HG03354 (cell line): ENCODE data around the gene LRP3.

ENCODE experiments used
- ATAC-seq: cut with Tn5 transposase; IDR thresholded peaks from one replicate; pipeline ENCODE4 v1.9.1; 2021; ENCODE audit warnings: mild to moderate bottlenecking; ENCODE audit not compliant: unreplicated experiment, poor library complexity, severe bottlenecking

LRP3 gene

DNA sequence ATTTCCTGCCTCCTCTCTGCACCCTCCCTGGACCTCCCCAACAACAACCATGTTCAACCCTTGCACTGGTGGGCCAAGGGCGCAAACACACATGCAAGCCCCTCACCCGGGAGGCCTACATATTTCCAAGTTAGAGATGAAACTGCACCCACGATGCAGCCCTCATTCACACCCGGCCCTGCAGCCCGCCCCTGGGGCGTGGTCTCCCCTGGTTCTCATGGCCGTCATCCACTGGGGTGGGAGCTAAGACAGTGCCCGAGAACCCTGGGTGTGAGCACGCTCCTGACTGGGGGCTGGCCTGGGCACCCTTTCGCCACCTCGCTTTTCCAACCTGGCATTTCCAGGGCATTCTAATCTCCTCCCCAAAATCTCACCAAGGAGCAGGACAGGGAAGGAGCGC, 38.5 kb downstream of the LRP3 start:
- ATAC-seq = no peak

DNA sequence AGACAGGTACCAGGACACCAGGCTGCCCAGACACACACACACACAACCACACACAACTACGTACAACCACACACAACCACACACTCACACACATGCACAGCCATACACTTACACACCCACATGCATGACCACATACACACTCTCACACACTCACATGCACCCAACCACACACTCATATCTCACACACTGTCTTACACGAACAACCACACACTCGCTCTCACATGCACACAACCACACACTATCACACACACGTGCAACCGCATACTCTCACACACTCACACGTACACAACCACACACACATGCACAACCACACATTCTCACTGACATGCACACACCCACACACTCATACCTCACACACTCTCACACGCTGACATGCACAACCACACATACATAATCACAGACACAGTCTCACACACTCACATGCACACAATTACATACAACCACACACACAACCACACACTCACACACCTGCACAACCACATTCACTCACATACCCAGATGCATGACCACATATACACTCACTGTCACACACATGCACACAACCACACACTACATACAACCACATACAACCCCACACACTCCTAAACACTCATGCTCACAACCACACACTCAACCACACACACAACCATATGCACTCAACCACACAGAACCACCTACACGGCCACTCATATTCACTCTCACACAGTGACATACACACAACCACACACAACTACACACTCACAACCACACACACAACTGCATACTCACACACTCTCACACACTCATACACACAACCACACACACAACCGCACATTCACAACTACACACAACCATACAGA, 39.1 kb downstream of the LRP3 start:
- ATAC-seq = no peak

DNA sequence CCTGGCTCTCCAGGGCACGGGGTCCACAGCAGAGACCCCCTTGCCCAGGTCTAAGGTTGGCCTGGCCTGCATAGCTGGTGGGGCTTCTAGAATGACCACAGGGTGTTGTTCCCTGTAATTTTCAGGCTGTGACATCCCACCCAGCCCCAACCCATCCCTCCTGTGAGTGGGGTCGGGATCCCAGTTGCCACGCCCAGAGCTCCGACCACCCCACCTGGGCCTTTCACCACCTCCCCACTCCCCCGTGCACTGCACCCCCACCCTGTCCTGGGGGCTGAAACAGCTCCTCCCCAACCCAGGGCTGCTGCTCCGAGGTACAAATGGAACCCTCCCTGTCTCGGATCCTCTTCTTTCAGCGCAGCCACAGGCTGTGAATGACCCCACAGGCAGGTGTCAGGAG, 40.0 kb downstream of the LRP3 start:
- ATAC-seq = no peak

DNA sequence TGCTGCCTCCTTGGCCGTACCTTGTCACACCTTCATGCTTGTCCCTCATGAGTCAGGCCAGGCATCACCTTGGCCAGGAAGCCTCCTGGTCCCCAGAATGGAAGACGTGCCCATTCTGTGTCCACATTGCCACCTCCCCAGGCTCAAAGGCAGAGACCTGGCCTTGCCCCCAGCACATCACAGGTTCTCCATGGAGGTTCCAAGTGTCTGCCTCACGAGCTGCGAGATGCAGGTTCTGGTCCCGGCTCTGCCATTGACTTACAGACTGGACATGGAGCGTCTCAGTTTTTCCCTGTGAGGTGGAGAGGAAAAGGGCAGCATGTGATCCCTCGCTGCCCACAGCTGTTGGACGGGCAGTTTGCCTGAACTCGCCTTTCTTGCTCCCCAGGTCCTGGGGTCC, 40.6 kb downstream of the LRP3 start:
- ATAC-seq = no peak

DNA sequence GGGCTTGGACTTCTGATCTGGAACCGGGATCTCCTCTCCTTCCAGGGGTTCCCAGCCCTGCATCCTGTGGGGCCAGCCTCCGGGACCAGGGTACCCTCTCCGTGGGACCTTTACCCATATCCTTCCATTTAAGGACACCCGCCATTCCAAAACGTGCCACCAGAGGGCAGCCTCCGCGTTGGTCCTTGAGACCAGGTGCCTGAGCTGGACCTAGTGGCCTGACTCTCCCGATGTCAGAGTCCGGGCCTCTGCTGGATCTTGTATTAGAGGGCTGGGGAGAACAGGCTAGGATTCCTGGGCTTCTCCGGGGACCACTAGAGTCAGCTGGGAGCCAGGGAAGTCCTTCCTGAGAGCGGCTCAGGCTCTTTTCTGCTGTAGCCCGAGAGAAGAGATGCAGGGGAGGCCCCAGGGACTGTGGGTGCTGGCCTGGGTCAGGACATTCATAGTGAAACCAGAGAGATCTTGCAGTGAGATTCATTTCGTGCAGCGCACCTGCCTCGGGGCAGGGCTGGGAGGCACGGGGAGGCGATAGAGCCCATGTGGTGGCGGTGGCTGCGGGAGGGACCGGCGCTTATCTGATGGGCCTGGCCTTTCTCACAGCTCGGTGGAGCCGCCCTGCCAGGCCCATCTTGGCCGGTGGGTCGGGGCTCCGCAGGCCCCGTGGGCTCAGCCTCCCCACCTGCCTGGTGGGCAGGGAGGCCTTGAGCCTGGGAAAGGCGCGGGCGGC, 41.3 kb downstream of the LRP3 start:
- ATAC-seq = peak; percentile 91

DNA sequence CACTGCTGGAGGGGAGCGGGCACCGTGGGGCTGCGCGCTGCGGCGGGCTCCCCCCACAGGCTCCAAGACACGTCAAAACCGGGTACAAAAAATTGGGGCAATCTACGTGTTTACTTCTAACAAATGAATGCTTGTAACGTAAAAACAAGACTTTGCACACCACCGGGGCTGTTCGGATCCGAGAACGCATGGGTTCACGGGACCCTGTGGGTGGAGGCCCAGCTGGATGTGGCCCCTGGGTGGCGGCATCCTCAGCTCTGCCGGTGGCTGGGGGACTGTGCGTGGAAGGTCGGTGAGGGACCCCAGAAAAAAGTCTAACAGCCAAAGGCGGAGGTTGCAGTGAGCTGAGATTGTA, 41.8 kb downstream of the LRP3 start:
- no peak for ATAC-seq

DNA sequence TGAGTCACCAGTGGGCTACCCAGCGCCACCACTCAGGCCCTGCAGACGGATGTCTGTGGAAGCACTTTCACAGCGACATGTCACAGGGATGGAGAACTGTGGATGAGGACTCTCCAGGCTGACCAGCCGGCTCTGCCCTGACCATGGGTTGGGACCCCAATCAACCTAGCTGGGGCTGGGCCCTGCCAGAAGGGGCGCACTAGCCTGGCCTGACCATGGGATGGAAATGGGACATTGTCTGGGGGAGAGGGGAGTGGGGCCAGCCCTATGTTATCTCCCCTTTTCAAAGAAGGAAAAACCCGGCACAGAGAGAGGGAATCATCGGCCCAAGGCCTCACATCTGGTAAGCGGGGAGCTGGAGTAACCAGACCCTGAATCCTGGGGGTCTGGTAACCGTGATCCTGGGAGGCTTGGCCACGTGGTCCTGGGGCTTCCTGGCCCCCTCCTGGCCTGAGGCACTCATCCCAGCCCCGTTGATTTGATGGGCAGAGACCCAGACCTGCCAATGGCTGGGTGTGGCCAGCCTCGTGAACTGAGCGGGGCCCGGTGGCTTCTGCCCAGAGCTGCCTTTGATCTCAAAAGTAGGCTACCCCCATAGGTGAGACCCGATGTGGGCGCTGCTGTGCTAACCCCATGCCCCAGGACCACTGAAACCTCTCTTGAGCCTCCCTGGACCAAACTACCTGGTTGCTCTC, 42.7 kb downstream of the LRP3 start:
- ATAC-seq = no peak

DNA sequence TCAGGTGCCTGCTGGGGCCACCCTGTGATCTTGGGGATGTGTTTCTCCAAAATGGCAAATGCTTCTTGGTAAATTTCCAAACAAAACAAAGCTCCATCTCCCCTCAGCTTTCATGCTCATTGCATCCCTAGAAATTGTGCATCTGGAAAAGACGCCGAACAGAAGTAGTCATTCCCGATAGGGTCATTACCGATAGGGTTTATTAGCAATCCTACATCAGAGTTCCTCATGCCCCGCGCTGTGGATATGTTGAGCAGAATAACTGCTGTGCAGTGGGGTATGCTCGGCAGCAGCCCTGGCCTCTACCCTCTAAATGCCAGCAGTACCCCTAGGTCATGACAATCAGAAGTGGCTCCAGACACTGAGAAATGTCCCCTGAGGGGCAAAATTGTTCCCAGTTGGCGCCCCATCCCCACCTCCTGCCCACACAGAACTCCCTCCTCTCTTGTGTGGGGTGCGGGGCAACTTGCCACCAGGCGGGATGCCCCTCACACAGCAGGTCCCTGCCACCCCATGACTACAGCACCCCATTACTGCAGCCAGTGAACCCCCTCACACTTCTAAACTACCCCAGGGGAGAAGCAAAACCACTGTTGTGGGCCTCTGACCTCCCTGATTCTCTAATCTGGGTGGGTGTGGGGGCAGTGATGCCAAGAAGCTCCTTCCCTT, 44.5 kb downstream of the LRP3 start:
- ATAC-seq = no peak

DNA sequence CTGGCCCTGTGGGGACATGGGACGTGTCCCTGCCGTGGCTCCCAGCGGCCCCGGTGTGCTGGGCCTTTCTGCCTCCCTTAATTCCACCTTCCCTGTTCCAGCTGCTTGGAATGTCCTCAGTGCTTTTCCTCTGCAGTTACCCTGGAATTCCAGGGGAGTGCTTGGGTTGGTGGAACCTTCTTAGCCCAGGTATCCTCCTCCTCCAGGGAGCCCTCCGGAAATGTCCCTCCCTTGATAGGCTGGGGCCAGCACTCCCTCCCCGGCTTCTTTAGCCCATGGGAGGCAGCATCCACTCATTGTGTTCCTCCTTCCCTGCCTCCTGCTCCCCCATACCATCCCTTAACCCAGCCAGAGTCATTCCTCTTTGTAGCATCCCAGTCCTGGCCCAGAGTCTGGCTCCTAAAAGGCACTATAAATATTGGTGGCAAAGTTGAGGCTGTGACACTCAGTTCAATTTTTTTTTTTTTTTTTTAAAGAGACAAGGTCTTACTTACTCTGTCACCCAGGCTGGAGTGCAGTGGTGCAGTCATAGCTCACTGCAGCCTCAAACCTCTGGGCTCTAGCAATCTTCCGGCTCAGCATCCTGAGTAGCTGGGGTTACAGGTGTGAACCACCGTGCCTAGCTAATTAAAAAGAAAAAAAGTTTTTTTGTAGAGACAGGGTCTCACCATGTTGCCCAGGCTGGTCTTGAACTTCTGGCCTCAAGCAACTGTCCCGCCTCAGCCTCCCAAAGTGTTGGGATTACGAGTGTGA, 45.3 kb downstream of the LRP3 start:
- ATAC-seq = no peak

DNA sequence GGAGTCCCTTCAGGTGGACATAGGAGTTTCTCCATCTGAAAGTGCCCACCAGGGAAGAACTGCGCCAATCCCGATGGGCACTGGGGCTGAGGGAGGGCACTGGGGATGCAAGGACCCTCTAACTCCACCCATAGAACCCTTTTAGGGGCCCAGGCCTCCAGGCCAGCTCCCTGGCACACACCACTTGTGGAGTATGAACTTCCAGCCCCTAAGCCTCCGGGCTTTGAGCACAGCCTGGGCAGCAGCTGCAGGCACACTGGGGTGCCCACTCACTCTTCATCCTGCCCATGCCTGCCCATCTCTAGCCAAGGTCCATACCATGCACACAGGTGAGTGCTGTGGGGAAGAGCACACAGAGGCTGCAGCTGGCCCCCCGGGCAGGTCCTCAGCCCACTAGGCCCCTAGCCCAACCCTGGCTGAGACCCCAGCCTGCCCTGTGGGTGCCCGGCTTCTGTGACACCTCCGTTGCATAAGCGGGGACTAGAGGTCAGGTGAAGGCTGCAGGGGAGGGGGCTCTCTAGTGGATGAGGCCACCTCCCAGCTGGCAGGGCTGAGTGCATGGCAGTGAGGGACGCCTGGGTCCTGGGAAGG, 46.1 kb downstream of the LRP3 start:
- ATAC-seq = no peak

DNA sequence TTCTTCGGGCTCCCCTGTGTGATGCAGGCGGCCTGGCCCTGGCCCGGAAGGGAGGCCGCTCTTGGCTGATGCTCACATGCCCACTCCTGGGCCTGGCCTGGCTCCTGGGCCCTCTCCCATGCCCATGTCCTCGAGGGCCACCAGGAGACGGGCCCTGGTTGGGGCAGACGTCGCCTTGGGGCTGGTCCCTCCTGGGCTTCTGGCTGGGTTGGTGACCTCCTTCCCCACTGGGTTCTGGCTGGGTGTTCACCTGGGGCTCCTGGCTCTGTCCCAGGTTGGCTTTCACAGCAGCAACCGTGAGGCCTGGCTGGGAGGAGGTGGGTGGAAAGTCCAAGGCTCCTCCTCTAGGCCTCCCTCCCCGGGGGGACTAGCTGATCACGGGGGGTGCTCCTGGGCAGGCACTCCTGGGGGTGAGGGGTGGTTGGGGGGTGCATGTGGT, 47.0 kb downstream of the LRP3 start:
- no peak for ATAC-seq

DNA sequence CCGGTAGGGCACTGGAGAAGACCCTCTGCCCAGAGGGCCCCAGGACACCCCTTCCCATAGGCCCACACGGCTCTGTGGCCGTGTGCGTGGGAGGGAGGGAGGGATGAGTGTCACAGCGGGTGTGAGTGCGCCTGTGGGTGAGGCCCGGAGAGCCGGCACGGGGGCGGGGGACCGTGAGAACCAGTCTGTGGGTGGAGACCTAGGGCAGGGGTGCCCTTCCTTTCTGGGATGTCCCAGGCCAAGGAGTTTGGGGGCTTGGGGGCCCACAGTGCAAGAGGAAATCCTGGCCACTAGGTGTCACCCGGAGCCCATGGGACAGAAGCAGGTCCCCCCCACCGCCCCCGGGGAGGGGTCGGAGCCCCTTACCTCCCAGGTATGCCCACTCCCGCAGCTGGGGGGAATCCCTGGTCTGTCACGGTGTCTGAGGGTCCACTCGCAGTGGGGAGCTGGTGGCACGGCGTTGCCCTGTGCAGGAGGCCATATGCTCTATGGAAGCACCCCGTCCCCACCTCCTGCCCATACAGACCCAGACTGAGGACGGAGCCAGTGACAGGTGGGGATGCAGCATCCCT, 47.5 kb downstream of the LRP3 start:
- ATAC-seq = no peak

DNA sequence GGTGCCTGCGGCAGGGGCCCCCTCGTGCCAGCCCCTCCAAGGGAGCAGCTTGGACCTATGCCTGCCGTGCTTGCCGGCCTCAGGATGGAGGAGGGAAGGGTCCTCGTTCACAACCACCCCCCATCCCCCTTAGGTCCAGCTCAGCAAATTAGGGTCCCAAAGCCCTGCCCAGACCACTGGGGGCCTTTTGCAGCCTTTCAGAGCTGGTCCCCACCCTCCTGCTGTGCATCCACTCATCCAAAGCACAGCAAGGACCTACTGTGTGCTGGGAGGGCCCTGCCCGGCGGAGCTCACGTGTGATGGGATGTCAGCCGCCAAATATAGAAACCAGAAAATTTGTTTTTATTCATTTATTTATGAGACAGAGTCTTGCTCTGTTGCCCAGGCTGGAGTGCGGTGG, 48.0 kb downstream of the LRP3 start:
- ATAC-seq = no peak

DNA sequence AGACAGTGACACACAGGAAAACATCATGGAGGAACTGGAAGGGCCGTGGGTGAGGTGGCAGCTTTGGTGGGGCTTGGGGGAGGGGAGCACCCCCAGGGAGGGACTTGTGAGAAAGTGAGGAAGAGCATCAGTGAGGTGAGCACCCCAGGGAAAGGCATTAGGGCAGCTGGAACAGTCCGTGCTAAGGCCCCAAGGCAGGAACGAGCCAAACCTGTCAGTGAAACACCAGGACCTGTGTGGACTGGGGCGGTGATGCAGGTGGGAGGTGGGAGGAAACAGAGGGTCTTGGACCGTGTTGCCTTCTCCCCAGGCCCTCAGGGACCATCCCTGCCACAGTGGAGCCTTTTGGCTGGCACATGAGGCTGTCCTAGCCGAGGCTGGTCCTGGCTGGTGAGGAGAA, 48.8 kb downstream of the LRP3 start:
- no peak for ATAC-seq

DNA sequence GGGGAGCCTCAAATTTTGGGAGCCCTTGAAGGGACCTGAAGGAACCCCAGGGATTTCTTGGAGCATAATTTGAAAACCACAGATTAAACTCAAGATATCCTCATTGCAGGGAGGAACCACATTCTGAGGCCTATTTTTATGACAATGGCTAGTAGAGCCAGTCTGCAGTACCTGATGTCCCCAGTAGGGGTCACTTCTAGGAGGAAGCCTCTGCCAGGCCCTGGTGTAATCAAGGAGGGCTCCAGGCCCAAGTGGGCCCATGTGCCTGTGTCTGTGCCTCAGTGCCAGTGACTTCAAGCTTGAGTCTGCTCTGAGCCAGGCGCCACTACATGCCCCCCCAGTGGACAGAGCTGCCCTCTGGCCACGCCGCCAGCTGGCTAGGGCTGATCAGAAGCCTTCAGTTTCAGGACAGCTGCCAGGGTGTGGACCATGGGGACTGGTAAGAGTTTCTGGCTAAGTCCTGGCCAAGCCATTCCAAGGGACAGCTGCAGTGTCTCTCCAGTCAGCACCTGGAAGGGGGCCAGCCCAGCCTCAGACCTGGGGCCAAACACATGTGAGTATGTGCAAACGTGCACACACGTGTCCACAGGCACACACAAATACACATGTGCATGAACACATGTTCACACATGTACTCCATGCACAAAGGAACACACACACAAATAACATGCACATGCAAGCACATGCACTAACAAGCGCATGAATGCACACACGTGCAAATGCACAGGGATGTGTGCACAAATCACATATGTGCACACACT, 52.0 kb downstream of the LRP3 start:
- ATAC-seq = no peak

DNA sequence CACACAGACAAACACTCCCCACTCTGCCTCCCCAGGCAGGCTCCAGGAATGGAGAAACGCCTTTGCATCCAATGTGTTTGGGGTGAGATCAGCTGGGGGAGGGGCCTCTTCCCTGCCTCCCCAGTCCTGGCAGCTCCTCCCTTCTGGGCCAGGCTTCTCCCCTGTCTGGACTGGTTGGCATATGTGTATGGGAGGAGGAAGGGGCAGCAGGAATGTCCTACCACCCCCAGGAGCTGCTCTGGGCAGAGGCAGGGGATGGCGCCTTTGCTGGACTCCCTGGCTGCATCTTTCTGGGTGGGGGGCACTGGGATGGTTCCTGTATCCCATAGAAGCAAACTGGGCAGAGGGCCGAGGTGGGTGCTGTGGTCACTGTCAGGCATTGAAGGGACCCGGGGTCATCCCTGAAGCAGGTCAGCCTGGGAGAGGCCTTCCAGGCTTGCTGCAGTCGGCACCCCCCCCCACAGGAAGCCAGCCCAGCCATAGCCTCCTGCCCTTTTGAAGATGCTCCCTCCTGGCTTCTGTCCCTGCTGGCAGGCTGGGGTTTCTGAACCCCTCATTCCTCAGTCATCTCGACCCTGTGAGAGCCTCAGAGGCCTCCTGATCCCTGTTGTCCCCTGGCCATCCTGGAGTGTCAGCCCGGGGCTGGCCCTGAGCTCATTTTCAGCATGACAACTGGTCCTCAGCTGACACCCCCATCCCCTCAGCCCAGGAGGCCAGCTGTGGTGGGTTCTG, 52.7 kb downstream of the LRP3 start:
- ATAC-seq = no peak

DNA sequence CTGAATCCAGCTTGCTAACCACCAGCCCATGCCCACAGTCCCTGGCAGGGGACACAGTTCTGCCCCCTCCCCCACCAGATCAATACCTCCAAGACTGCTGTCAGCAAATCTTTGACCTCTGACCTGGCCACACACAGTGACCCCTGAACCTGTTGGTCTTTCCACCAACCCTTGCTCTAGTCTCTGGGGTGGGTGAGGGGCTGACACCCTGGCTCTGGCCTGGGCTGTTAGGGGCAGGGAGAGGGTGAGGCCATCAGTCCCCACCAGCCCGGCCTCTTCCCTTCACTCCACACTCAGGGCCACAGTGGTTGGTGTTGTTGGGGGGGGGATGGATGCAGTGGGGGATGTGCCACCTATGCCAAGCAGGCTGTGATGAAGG, 53.3 kb downstream of the LRP3 start:
- no peak for ATAC-seq

DNA sequence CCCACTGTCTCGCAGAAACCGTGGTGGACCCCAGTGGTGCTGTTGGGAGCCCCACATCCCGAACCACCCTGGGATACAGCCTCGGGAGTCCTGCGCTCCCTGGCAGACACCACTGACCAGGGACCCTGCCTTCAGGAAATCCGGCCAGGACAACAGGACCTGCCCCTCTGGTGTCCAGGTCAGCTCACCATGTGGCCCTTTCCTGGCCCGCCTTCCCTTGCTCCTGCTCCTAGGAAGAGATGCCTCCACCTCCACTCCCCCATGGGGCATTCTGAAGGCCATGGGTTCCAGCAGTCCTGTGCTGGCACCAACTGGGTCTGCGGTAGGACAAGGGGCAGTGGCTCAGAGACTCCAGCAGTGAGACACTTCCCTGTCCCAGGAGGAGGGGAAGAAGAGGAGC, 54.0 kb downstream of the LRP3 start:
- no peak for ATAC-seq
